Stimulated activated CD8-positive, alpha-beta memory T cell treated with anti-CD3 and anti-CD28 coated beads, Interleukin-4, amount 100 ng/mL, for 48 hours (primary cell): Measurements from ENCODE around the gene ZBTB38.

ENCODE experiments used
- DNase-seq: peaks from one replicate; pipeline ENCODE4 v3.0.0-alpha.2; 2020

ZBTB38 gene

GRCh38 chr3:141368062-141368924 is at the start of gene ZBTB38:
TSS of gene ZBTB38 (plus strand) at chr3:141368504. CDS start at chr3:141442389, 73,885 bp downstream.
- DNase-seq: no peak

- DNase-seq: no peak
Measured at GRCh38 chr3:141320399-141321108, 47.8 kb upstream of the ZBTB38 start.

GRCh38 chr3:141321109-141321497 is 47.2 kb upstream of the ZBTB38 start:
- DNase-seq: no peak

- no peak for DNase-seq
Measured at GRCh38 chr3:141323936-141324704, 44.2 kb upstream of the ZBTB38 start.

- DNase-seq: no peak
Measured at GRCh38 chr3:141326123-141326522, 42.2 kb upstream of the ZBTB38 start.

GRCh38 chr3:141326626-141327025 is 41.7 kb upstream of the ZBTB38 start:
- DNase-seq: no peak

GRCh38 chr3:141328286-141329166 is 39.8 kb upstream of the ZBTB38 start:
- peak; percentile 38 for DNase-seq

GRCh38 chr3:141330235-141330634 is 38.1 kb upstream of the ZBTB38 start:
- no peak for DNase-seq

- DNase-seq: no peak
Measured at GRCh38 chr3:141330718-141331376, 37.5 kb upstream of the ZBTB38 start.

- DNase-seq: no peak
Measured at GRCh38 chr3:141331377-141332318, 36.7 kb upstream of the ZBTB38 start.

GRCh38 chr3:141332416-141332815 is 35.9 kb upstream of the ZBTB38 start:
- no peak for DNase-seq

GRCh38 chr3:141333836-141334626 is 34.3 kb upstream of the ZBTB38 start:
- no peak for DNase-seq

- no peak for DNase-seq
Measured at GRCh38 chr3:141334627-141335250, 33.6 kb upstream of the ZBTB38 start.

- no peak for DNase-seq
Measured at GRCh38 chr3:141335531-141336061, 32.7 kb upstream of the ZBTB38 start.

GRCh38 chr3:141336672-141337522 is 31.4 kb upstream of the ZBTB38 start:
- no peak for DNase-seq

GRCh38 chr3:141337523-141337854 is 30.8 kb upstream of the ZBTB38 start:
- DNase-seq: no peak

- DNase-seq: no peak
Measured at GRCh38 chr3:141337991-141338390, 30.3 kb upstream of the ZBTB38 start.

GRCh38 chr3:141338881-141339280 is 29.4 kb upstream of the ZBTB38 start:
- DNase-seq: no peak
